ENCODE measurements around the gene CRABP1. TPM values are rescaled to one million over a fixed set of nuclear protein-coding genes. Genes with fewer than 3 reads are reported as not detected.

CRABP1 gene
- total and polyA plus RNA-seq, 3 donors from 2014 or later, result 0.74 to 2.4 (median 1.1) TPM

GRCh38 chr15:78396976-78397375 lies 56.8 kb downstream of the CRABP1 start:
- Histone ChIP-seq H3K27ac (no peak overlapping the region), H3K4me3 (no peak overlapping the region), H3K4me1 (no peaks in the 10 kb centered on the region), H3K36me3 (ENCODE audit: low read depth, missing control alignments) (no peaks in the 10 kb centered on the region), H3K27me3 (no peaks in the 10 kb centered on the region), H3K9me3 (no peaks in the 10 kb centered on the region)
- WGBS, 2 donors, result 60 to 76% methylated on average over 9 of the region's 9 CpGs
- TF ChIP-seq POLR2A (IDR thresholded peaks at IDR 0.05) (no peak), CTCF (IDR thresholded peaks at IDR 0.05) (no peak)
- no peak for DNase-seq
- intact Hi-C loops (cut with DNase I; ENCODE audit: low total_unique reads), result no loop called here

- TF ChIP-seq POLR2A (IDR thresholded peaks at IDR 0.05) (no peak), CTCF (IDR thresholded peaks at IDR 0.05) (no peak)
- DNase-seq, result no peak
- H3K36me3 ChIP-seq (ENCODE audit: low read depth, missing control alignments), result no peaks in the 10 kb centered on the region
- intact Hi-C loops (cut with DNase I; ENCODE audit: low total_unique reads), result no loop called here
- no peaks in the 10 kb centered on the region for H3K27me3 ChIP-seq
- no peaks in the 10 kb centered on the region for H3K9me3 ChIP-seq
- H3K27ac ChIP-seq, result no peak overlapping the region
- H3K4me1 ChIP-seq, result no peaks in the 10 kb centered on the region
- 79 to 91% methylated on average over 2 of the region's 2 CpGs for WGBS, 2 donors
- H3K4me3 ChIP-seq, result no peak overlapping the region
These were observed 57.2 kb downstream of the CRABP1 start for GRCh38 chr15:78397382-78397781.

Small RNA genes within 50 kb of the gene (small RNA-seq; reads per million reads assigned to genes)
- gene AC090607.5, result 0 reads per million in 2 donors

Other genes with a start within 250 kb of the CRABP1 start
- 1 to 10 TPM; 1.5 to 2.2 TPM for gene SH2D7, start 247.8 kb upstream of the CRABP1 start, total RNA-seq
- gene SH2D7, start 247.8 kb upstream of the CRABP1 start, polyA plus RNA-seq (ENCODE audit: insufficient read depth, low read depth, low replicate concordance), result 5.0 TPM
- 10 to 100 TPM; 24.9 to 34.3 TPM for gene CIB2, start 208.9 kb upstream of the CRABP1 start, total RNA-seq
- 43.6 TPM for gene CIB2, start 208.9 kb upstream of the CRABP1 start, polyA plus RNA-seq (ENCODE audit: insufficient read depth, low read depth, low replicate concordance)
- gene IDH3A, start 191.0 kb upstream of the CRABP1 start, total RNA-seq, result 100 to 1,000 TPM; 119 to 120 TPM
- 88.9 TPM for gene IDH3A, start 191.0 kb upstream of the CRABP1 start, polyA plus RNA-seq (ENCODE audit: insufficient read depth, low read depth, low replicate concordance)
- 10 to 100 TPM; 14.8 to 25.2 TPM for gene ACSBG1, start 105.8 kb upstream of the CRABP1 start, total RNA-seq
- gene ACSBG1, start 105.8 kb upstream of the CRABP1 start, polyA plus RNA-seq (ENCODE audit: insufficient read depth, low read depth, low replicate concordance), result 12.2 TPM
- 100 to 1,000 TPM in 1 of 2 donors, 10 to 100 TPM in 1; 88.4 to 145 TPM for gene DNAJA4, start 75.8 kb upstream of the CRABP1 start, total RNA-seq
- gene DNAJA4, start 75.8 kb upstream of the CRABP1 start, polyA plus RNA-seq (ENCODE audit: insufficient read depth, low read depth, low replicate concordance), result 183 TPM
- gene SKIC8, start 40.7 kb upstream of the CRABP1 start, total RNA-seq, result 10 to 100 TPM; 82.3 to 93.1 TPM
- 135 TPM for gene SKIC8, start 40.7 kb upstream of the CRABP1 start, polyA plus RNA-seq (ENCODE audit: insufficient read depth, low read depth, low replicate concordance)
- 10 to 100 TPM; 52.3 to 69.0 TPM for gene IREB2, start 97.9 kb downstream of the CRABP1 start, total RNA-seq
- gene IREB2, start 97.9 kb downstream of the CRABP1 start, polyA plus RNA-seq (ENCODE audit: insufficient read depth, low read depth, low replicate concordance), result 43.1 TPM
- gene HYKK, start 167.2 kb downstream of the CRABP1 start, total RNA-seq, result 1 to 10 TPM; 5.9 to 8.8 TPM
- gene HYKK, start 167.2 kb downstream of the CRABP1 start, polyA plus RNA-seq (ENCODE audit: insufficient read depth, low read depth, low replicate concordance), result 7.0 TPM
- 100 to 1,000 TPM in 1 of 2 donors, 10 to 100 TPM in 1; 97.4 to 117 TPM for gene PSMA4, start 200.1 kb downstream of the CRABP1 start, total RNA-seq
- 204 TPM for gene PSMA4, start 200.1 kb downstream of the CRABP1 start, polyA plus RNA-seq (ENCODE audit: insufficient read depth, low read depth, low replicate concordance)
- gene CHRNA5, start 225.2 kb downstream of the CRABP1 start, total RNA-seq, result 1 to 10 TPM; 3.5 to 4.4 TPM
- gene CHRNA5, start 225.2 kb downstream of the CRABP1 start, polyA plus RNA-seq (ENCODE audit: insufficient read depth, low read depth, low replicate concordance), result 3.7 TPM